K562 (cell line): ENCODE data around the gene HSP90AA1. TPM values are rescaled to one million over a fixed set of nuclear protein-coding genes. Genes with fewer than 3 reads are reported as not detected.

Source experiments
- BCOR ChIP-seq: fragments of 450-650 bp; IDR thresholded peaks from 2 replicates; pipeline ENCODE4 v1.6.1; 2016
- JUN ChIP-seq, 2 experiments: sonication (generic) in 1 of 2; formaldehyde crosslinking in 1 of 2; IDR thresholded peaks; 2 replicates each; pipeline versions ENCODE4 v1.6.1 to v1.8.0; 2012 to 2022; ENCODE audit warnings: borderline replicate concordance in 2 of 2, mild to moderate bottlenecking in 2 of 2, improper control_type of control experiment in 1 of 2, low read depth in 1 of 2, low read length in 1 of 2, missing genetic modification reagents in 1 of 2
- SMARCA4 ChIP-seq: fragments of 450-650 bp; IDR thresholded peaks from 2 replicates; pipeline ENCODE4 v1.6.1; 2016
- XRCC5 ChIP-seq: fragments of 200-400 bp; formaldehyde crosslinking; IDR thresholded peaks from 2 replicates; pipeline ENCODE4 v1.6.1; 2017; ENCODE audit warnings: low read depth, mild to moderate bottlenecking, low read length
- ZFX ChIP-seq: sonication (generic); formaldehyde crosslinking; IDR thresholded peaks from 2 replicates; pipeline ENCODE4 v1.8.0; 2022; ENCODE audit warnings: mild to moderate bottlenecking, missing genetic modification reagents, moderate library complexity
- ZNF445 ChIP-seq: fragments of 250-450 bp; sonication (Bioruptor Pico); IDR thresholded peaks from 2 replicates; pipeline ENCODE4 v1.4.0; 2020; ENCODE audit warnings: low read depth, mild to moderate bottlenecking, moderate library complexity
- polyA plus RNA-seq, 8 experiments: library from polyadenylated mRNA; depleted of rRNA in 4 of 8; stranded (reverse) in 5 of 8; unstranded in 3 of 8; fragments of >200 nt; fragmentation: Nextera tagmentation in 2 of 8; fragmentation: Illumina TruSeq in 1 of 8; extraction: Ambion mirVana in 2 of 8; extraction: Trizol in 1 of 8; gene quantifications; 2 replicates each; pipeline versions ENCODE4 v1.2.1 to v1.2.3, GENCODE V29; 2011 to 2014; ENCODE audit warnings: inconsistent platforms in 1 of 8, missing spikeins in 1 of 8
- total RNA-seq, 7 experiments: library from RNA; depleted of rRNA in 6 of 7; stranded (reverse); fragments of >200 nt in 6 of 7; fragmentation: Illumina TruSeq in 2 of 7; extraction: Trizol in 2 of 7; gene quantifications; 2 replicates each; pipeline versions ENCODE4 v1.2.1 to v1.2.3, GENCODE V29; 2011 to 2021; ENCODE audit warnings: low replicate concordance in 1 of 7
- TF ChIP-seq, protein P1 (sequence below): IDR thresholded peaks from 2 replicates; pipeline ENCODE4 v1.6.1; 2011; ENCODE audit warnings: borderline replicate concordance, low read depth, mild to moderate bottlenecking, moderate library complexity, low read length; ENCODE audit not compliant: insufficient read depth, poor library complexity, severe bottlenecking
- TF ChIP-seq, protein P2 (sequence below): fragments of 200-800 bp; sonication (Bioruptor generic); IDR thresholded peaks from 2 replicates; pipeline ENCODE4 v1.6.1; 2017; ENCODE audit warnings: missing genetic modification characterization, missing compliant biosample characterization
- TF ChIP-seq, protein P3 (sequence below): fragments of 450-650 bp; conservative IDR thresholded peaks from 2 replicates; pipeline ENCODE4 v1.6.1; 2016; ENCODE audit warnings: missing genetic modification characterization, low read depth, mild to moderate bottlenecking, missing compliant biosample characterization, moderate library complexity
- TF ChIP-seq, protein P4 (sequence below): fragments of 450-650 bp; formaldehyde crosslinking; conservative IDR thresholded peaks from 2 replicates; pipeline ENCODE4 v1.4.0; 2022; ENCODE audit warnings: mild to moderate bottlenecking, missing genetic modification characterization
- TF ChIP-seq, protein P5 (sequence below): fragments of 250-450 bp; sonication (Bioruptor Pico); IDR thresholded peaks from 2 replicates; pipeline ENCODE4 v1.5.0; 2021; ENCODE audit warnings: mild to moderate bottlenecking, moderate library complexity
- TF ChIP-seq, protein P6 (sequence below): fragments of 200-800 bp; sonication (Bioruptor generic); IDR thresholded peaks from 2 replicates; pipeline ENCODE4 v1.6.1; 2017; ENCODE audit warnings: missing genetic modification characterization, missing compliant biosample characterization

Gene HSP90AA1
- total and polyA plus RNA-seq, 9 of the 15 experiments (the other 6 are each of a cell fraction or from before 2014, with no cell fraction given), result 377 to 1,731 (median 879) TPM

DNA sequence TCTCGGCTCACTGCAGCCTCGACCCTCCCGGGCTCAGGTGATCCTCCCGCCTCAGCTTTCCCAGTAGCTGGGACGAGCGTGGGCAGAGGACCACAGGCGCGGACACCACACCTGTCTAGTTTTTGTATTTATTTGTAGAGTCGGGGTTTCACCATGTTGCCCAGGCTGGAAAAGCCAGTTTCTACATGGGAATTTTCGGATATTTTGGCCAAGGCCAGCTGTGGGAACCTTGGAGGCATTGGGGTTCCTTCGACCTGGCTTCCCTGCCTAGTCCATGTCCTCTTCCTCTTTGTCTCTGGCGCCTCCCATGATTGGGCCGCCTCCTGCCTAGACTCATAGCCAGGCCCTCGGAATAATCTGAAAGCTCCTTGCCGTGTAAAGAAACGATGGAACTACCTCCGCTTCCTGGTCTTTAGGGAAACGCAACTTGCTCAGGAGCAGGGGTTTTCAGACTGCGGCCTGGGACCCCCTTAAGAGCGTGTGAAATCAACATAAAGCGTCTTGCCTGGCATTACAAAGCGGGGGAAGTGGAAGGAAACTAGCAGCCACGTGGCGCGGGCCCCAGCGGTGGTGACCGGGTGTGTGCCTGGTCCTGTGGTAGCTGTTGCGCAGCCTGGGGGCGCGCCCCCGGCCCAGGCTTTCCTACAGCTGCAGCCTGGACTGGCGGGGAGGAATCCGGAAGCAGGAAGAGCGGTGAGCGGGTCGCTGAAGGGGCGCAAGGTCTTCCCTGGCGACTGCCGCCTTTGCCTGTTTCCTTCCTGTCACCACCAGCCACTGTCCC lies 1.4 kb upstream of the HSP90AA1 start (continued):
- TF ChIP-seq, protein P1, sequence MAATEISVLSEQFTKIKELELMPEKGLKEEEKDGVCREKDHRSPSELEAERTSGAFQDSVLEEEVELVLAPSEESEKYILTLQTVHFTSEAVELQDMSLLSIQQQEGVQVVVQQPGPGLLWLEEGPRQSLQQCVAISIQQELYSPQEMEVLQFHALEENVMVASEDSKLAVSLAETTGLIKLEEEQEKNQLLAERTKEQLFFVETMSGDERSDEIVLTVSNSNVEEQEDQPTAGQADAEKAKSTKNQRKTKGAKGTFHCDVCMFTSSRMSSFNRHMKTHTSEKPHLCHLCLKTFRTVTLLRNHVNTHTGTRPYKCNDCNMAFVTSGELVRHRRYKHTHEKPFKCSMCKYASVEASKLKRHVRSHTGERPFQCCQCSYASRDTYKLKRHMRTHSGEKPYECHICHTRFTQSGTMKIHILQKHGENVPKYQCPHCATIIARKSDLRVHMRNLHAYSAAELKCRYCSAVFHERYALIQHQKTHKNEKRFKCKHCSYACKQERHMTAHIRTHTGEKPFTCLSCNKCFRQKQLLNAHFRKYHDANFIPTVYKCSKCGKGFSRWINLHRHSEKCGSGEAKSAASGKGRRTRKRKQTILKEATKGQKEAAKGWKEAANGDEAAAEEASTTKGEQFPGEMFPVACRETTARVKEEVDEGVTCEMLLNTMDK, result no peak
- TF ChIP-seq BCOR, result no peak
- TF ChIP-seq ZFX (CRISPR knock-in tag), result peak; percentile 73
- TF ChIP-seq, protein P2, sequence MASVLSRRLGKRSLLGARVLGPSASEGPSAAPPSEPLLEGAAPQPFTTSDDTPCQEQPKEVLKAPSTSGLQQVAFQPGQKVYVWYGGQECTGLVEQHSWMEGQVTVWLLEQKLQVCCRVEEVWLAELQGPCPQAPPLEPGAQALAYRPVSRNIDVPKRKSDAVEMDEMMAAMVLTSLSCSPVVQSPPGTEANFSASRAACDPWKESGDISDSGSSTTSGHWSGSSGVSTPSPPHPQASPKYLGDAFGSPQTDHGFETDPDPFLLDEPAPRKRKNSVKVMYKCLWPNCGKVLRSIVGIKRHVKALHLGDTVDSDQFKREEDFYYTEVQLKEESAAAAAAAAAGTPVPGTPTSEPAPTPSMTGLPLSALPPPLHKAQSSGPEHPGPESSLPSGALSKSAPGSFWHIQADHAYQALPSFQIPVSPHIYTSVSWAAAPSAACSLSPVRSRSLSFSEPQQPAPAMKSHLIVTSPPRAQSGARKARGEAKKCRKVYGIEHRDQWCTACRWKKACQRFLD (CRISPR knock-in tag), result no peak; the same call in 1 of the 2 replicates
- TF ChIP-seq, protein P3, sequence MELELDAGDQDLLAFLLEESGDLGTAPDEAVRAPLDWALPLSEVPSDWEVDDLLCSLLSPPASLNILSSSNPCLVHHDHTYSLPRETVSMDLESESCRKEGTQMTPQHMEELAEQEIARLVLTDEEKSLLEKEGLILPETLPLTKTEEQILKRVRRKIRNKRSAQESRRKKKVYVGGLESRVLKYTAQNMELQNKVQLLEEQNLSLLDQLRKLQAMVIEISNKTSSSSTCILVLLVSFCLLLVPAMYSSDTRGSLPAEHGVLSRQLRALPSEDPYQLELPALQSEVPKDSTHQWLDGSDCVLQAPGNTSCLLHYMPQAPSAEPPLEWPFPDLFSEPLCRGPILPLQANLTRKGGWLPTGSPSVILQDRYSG (tag), result peak; percentile 83
- TF ChIP-seq, protein P4, sequence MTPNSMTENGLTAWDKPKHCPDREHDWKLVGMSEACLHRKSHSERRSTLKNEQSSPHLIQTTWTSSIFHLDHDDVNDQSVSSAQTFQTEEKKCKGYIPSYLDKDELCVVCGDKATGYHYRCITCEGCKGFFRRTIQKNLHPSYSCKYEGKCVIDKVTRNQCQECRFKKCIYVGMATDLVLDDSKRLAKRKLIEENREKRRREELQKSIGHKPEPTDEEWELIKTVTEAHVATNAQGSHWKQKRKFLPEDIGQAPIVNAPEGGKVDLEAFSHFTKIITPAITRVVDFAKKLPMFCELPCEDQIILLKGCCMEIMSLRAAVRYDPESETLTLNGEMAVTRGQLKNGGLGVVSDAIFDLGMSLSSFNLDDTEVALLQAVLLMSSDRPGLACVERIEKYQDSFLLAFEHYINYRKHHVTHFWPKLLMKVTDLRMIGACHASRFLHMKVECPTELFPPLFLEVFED (CRISPR knock-in tag), result no peak
- TF ChIP-seq, protein P5, sequence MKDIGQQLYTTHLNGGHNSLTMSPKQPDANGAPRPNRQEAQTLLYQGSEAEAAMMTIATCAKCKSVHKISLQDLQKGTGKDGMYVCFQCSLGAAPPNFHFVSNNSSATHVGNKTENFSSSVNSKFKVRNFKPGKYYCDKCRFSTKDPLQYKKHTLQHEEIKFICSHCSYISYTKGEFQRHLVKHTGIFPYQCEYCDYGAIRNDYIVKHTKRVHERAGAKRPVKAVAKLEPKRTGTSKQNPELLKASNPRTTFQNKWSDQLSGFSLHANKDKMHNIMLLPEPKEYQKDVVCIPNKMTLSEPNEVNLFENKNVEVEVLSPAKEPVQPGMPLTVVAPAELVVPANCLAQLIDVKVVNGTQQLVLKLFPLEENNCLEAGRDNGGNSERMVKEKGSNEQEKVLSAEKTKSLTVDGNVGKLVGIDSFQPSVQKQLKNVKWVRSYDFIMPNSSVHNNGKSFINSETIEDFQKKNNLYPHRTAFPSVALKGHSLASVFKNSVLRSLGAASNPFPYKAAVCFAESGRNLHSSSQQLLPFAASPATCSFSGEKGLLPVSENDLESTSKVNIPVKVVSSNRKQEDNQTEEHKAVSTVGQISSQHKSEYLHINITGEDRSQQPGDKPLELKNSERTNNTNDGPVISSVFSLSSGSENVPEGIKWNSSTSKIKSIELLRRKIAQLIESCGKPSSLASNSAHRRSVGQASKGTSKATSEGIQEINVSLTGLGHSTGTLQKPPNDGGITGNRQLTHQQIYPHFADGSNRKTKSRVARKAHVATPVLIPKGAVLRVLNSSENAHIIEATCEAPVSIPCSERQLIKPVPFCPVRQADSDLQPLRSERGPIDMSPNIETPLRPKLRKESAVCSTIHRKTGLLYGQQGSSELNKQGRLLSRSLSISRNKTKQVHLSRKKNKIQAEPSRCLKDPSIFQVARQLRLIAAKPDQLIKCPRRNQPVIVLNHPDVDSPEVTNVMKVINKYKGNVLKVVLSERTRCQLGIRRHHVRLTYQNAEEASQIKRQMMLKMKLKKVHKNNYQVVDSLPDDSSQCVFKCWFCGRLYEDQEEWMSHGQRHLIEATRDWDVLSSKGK (CRISPR knock-in tag), result no peak
- TF ChIP-seq, protein P6, sequence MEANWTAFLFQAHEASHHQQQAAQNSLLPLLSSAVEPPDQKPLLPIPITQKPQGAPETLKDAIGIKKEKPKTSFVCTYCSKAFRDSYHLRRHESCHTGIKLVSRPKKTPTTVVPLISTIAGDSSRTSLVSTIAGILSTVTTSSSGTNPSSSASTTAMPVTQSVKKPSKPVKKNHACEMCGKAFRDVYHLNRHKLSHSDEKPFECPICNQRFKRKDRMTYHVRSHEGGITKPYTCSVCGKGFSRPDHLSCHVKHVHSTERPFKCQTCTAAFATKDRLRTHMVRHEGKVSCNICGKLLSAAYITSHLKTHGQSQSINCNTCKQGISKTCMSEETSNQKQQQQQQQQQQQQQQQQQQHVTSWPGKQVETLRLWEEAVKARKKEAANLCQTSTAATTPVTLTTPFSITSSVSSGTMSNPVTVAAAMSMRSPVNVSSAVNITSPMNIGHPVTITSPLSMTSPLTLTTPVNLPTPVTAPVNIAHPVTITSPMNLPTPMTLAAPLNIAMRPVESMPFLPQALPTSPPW (CRISPR knock-in tag), result no peak
- TF ChIP-seq ZNF445, result no peak
- TF ChIP-seq JUN (IDR thresholded peaks at IDR 0.05; ENCODE audit: borderline replicate concordance, low read depth, low read length), result no peak
- TF ChIP-seq JUN (CRISPR knock-in tag; IDR thresholded peaks at IDR 0.05; ENCODE audit: borderline replicate concordance), result peak; percentile 76; the same call in 1 of the 2 replicates
- TF ChIP-seq XRCC5, result no peak
- no peak for TF ChIP-seq SMARCA4
